ENCODE results near the gene DNAH11.
"Not testable (repeated sequence)": the region's sequence is repeated elsewhere in the genome, so short reads cannot be mapped to it uniquely, and the experiment has no call there.

DNAH11 gene

DNA sequence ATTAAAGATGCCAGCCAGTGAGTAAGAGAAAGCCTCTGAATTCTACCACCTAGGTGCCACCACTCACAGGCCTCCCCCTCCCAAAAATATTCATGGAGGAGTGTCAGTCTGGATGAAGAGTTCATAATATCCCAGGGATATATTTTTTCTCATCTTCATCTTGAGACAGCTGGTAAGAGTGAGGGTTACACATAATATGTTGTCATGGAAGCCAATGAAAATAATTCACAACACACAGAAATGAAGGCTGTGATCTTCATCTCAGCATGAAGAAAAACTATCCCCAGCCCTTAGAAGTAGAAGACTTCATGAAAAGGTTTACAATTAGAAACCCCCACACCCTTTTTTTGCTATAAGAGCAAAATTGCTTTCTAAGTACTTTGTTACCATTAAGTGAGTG, 175.6 kb downstream of the DNAH11 start:
- H3K9ac ChIP-seq (ENCODE audit: low read depth, low read length) = no peak overlapping the region
- no peak overlapping the region for H3K4me3 ChIP-seq (ENCODE audit: low read length)
- no peaks in the 10 kb centered on the region for H3K27me3 ChIP-seq (ENCODE audit: insufficient read depth, low read length)
- H3K36me3 ChIP-seq (ENCODE audit: insufficient read depth, low read length) = no peaks in the 10 kb centered on the region
- no peaks in the 10 kb centered on the region for H3K4me1 ChIP-seq (ENCODE audit: insufficient read depth, low read length)
- H3K27ac ChIP-seq (ENCODE audit: low read depth, low read length) = no peak overlapping the region
- H3K9me3 ChIP-seq (ENCODE audit: insufficient read depth, low read depth, low read length) = no peaks in the 10 kb centered on the region

GRCh38 chr7:21719846-21720245, 177.0 kb downstream of the DNAH11 start:
- Histone ChIP-seq H3K27me3 (ENCODE audit: insufficient read depth, low read length) (no peaks in the 10 kb centered on the region), H3K36me3 (ENCODE audit: insufficient read depth, low read length) (no peaks in the 10 kb centered on the region), H3K27ac (ENCODE audit: low read depth, low read length) (no peak overlapping the region), H3K9ac (ENCODE audit: low read depth, low read length) (no peak overlapping the region), H3K4me3 (ENCODE audit: low read length) (no peak overlapping the region), H3K4me1 (ENCODE audit: insufficient read depth, low read length) (no peaks in the 10 kb centered on the region), H3K9me3 (ENCODE audit: insufficient read depth, low read depth, low read length) (no peaks in the 10 kb centered on the region)
- 85% methylated on average over 10 of the region's 10 CpGs for WGBS

GRCh38 chr7:21722371-21722770, 179.5 kb downstream of the DNAH11 start:
- Histone ChIP-seq H3K4me3 (ENCODE audit: low read length) (no peak overlapping the region), H3K27me3 (ENCODE audit: insufficient read depth, low read length) (no peaks in the 10 kb centered on the region), H3K27ac (ENCODE audit: low read depth, low read length) (no peak overlapping the region), H3K9ac (ENCODE audit: low read depth, low read length) (no peak overlapping the region), H3K4me1 (ENCODE audit: insufficient read depth, low read length) (no peaks in the 10 kb centered on the region), H3K9me3 (ENCODE audit: insufficient read depth, low read depth, low read length) (no peaks in the 10 kb centered on the region), H3K36me3 (ENCODE audit: insufficient read depth, low read length) (no peaks in the 10 kb centered on the region)
- 85% methylated on average over 3 of the region's 4 CpGs for WGBS

GRCh38 chr7:21724562-21724961, 181.7 kb downstream of the DNAH11 start:
- Histone ChIP-seq H3K9me3 (ENCODE audit: insufficient read depth, low read depth, low read length) (no peaks in the 10 kb centered on the region), H3K27ac (ENCODE audit: low read depth, low read length) (no peak overlapping the region), H3K27me3 (ENCODE audit: insufficient read depth, low read length) (no peaks in the 10 kb centered on the region), H3K4me3 (ENCODE audit: low read length) (no peak overlapping the region), H3K4me1 (ENCODE audit: insufficient read depth, low read length) (no peaks in the 10 kb centered on the region), H3K9ac (ENCODE audit: low read depth, low read length) (no peak overlapping the region), H3K36me3 (ENCODE audit: insufficient read depth, low read length) (no peaks in the 10 kb centered on the region)
- 97% methylated on average over 2 of the region's 3 CpGs for WGBS

GRCh38 chr7:21730399-21730798, 187.6 kb downstream of the DNAH11 start:
- Histone ChIP-seq H3K4me1 (ENCODE audit: insufficient read depth, low read length) (no peaks in the 10 kb centered on the region), H3K27ac (ENCODE audit: low read depth, low read length) (no peak overlapping the region), H3K9me3 (ENCODE audit: insufficient read depth, low read depth, low read length) (no peaks in the 10 kb centered on the region), H3K36me3 (ENCODE audit: insufficient read depth, low read length) (no peaks in the 10 kb centered on the region), H3K9ac (ENCODE audit: low read depth, low read length) (no peak overlapping the region), H3K27me3 (ENCODE audit: insufficient read depth, low read length) (no peaks in the 10 kb centered on the region), H3K4me3 (ENCODE audit: low read length) (no peak overlapping the region)
- WGBS = 97% methylated on average over 1 of the region's 2 CpGs

GRCh38 chr7:21731977-21732376, 189.1 kb downstream of the DNAH11 start:
- Histone ChIP-seq H3K9me3 (ENCODE audit: insufficient read depth, low read depth, low read length) (no peaks in the 10 kb centered on the region), H3K27ac (ENCODE audit: low read depth, low read length) (no peak overlapping the region), H3K4me3 (ENCODE audit: low read length) (no peak overlapping the region), H3K9ac (ENCODE audit: low read depth, low read length) (no peak overlapping the region), H3K4me1 (ENCODE audit: insufficient read depth, low read length) (no peaks in the 10 kb centered on the region), H3K36me3 (ENCODE audit: insufficient read depth, low read length) (no peaks in the 10 kb centered on the region), H3K27me3 (ENCODE audit: insufficient read depth, low read length) (no peaks in the 10 kb centered on the region)
- 94% methylated on average over 3 of the region's 3 CpGs for WGBS

GRCh38 chr7:21732956-21733355, 190.1 kb downstream of the DNAH11 start:
- H3K9me3 ChIP-seq (ENCODE audit: insufficient read depth, low read depth, low read length); H3K36me3 ChIP-seq (ENCODE audit: insufficient read depth, low read length); H3K27me3 ChIP-seq (ENCODE audit: insufficient read depth, low read length); H3K4me3 ChIP-seq (ENCODE audit: low read length); H3K9ac ChIP-seq (ENCODE audit: low read depth, low read length); H3K27ac ChIP-seq (ENCODE audit: low read depth, low read length); H3K4me1 ChIP-seq (ENCODE audit: insufficient read depth, low read length): not testable (repeated sequence)
- WGBS = 90% methylated on average over 6 of the region's 6 CpGs

DNA sequence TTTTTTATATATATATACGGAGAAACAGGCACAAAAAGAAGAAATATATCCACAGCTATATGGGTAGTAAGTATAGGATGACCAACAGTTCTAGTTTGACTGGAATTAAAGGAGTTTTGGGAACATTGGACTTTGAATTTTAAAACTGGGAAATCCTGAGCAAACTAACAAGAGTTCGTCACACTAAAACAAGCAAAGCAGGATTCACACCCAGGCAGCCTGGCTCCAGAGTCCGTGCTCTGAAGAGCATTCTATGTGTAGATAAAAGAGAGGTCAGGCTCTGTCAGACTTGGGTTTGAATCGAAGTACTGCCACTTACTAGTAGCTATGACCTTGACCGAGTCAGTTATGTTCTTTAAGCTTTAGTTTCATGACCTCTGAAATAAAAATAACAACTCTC, 191.0 kb downstream of the DNAH11 start:
- no peaks in the 10 kb centered on the region for H3K27me3 ChIP-seq (ENCODE audit: insufficient read depth, low read length)
- no peak overlapping the region for H3K9ac ChIP-seq (ENCODE audit: low read depth, low read length)
- no peaks in the 10 kb centered on the region for H3K36me3 ChIP-seq (ENCODE audit: insufficient read depth, low read length)

DNA sequence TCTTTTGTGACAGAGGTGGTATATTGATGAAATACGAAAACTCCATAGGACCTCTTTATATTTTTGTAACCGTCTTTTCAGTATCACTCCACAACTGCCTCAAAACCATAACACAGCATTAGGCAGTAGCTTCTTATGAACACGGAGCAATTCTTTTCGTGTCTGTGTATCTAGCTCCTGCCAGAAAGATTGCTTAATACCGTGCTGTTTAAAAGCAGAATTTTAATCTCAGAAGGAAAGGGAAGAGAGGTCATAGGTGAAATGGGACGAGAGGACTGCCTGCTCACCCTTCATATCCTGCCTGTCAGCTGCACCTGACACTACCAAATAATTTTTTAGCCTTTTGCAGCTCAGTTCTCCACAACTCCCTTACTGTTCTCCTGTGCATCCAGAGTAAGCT, 200.7 kb downstream of the DNAH11 start:
- H3K4me3 ChIP-seq (ENCODE audit: low read length) = no peak overlapping the region
- no peaks in the 10 kb centered on the region for H3K4me1 ChIP-seq (ENCODE audit: insufficient read depth, low read length)
- H3K27ac ChIP-seq (ENCODE audit: low read depth, low read length) = no peak overlapping the region
- H3K27me3 ChIP-seq (ENCODE audit: insufficient read depth, low read length) = no peaks in the 10 kb centered on the region
- H3K36me3 ChIP-seq (ENCODE audit: insufficient read depth, low read length) = no peaks in the 10 kb centered on the region
- 95% methylated on average over 5 of the region's 6 CpGs for WGBS
- H3K9me3 ChIP-seq (ENCODE audit: insufficient read depth, low read depth, low read length) = no peaks in the 10 kb centered on the region
- no peak overlapping the region for H3K9ac ChIP-seq (ENCODE audit: low read depth, low read length)

More for the DNA sequence above, 191.0 kb downstream of the DNAH11 start:
- Histone ChIP-seq H3K9me3 (ENCODE audit: insufficient read depth, low read depth, low read length) (no peaks in the 10 kb centered on the region), H3K27ac (ENCODE audit: low read depth, low read length) (no peak overlapping the region), H3K4me1 (ENCODE audit: insufficient read depth, low read length) (no peaks in the 10 kb centered on the region), H3K4me3 (ENCODE audit: low read length) (no peak overlapping the region)
- WGBS = 95% methylated on average over 4 of the region's 5 CpGs

- H3K4me3 ChIP-seq (ENCODE audit: low read length) = no peak overlapping the region
- H3K36me3 ChIP-seq (ENCODE audit: insufficient read depth, low read length) = no peaks in the 10 kb centered on the region
- H3K27me3 ChIP-seq (ENCODE audit: insufficient read depth, low read length) = no peaks in the 10 kb centered on the region
- H3K9ac ChIP-seq (ENCODE audit: low read depth, low read length) = no peak overlapping the region
- H3K9me3 ChIP-seq (ENCODE audit: insufficient read depth, low read depth, low read length) = no peaks in the 10 kb centered on the region
- no peak overlapping the region for H3K27ac ChIP-seq (ENCODE audit: low read depth, low read length)
- peaks cover 11% of the 10 kb centered on the region for H3K4me1 ChIP-seq (ENCODE audit: insufficient read depth, low read length)
- 92% methylated on average over 1 of the region's 1 CpG for WGBS
These were observed 204.1 kb downstream of the DNAH11 start for GRCh38 chr7:21746949-21747348.

GRCh38 chr7:21747806-21748205, 205.0 kb downstream of the DNAH11 start:
- Histone ChIP-seq H3K36me3 (ENCODE audit: insufficient read depth, low read length) (no peaks in the 10 kb centered on the region), H3K9me3 (ENCODE audit: insufficient read depth, low read depth, low read length) (no peaks in the 10 kb centered on the region), H3K27ac (ENCODE audit: low read depth, low read length) (no peak overlapping the region), H3K27me3 (ENCODE audit: insufficient read depth, low read length) (no peaks in the 10 kb centered on the region), H3K4me3 (ENCODE audit: low read length) (no peak overlapping the region), H3K4me1 (ENCODE audit: insufficient read depth, low read length) (peaks cover 11% of the 10 kb centered on the region), H3K9ac (ENCODE audit: low read depth, low read length) (no peak overlapping the region)
- 97% methylated on average over 2 of the region's 2 CpGs for WGBS

DNA sequence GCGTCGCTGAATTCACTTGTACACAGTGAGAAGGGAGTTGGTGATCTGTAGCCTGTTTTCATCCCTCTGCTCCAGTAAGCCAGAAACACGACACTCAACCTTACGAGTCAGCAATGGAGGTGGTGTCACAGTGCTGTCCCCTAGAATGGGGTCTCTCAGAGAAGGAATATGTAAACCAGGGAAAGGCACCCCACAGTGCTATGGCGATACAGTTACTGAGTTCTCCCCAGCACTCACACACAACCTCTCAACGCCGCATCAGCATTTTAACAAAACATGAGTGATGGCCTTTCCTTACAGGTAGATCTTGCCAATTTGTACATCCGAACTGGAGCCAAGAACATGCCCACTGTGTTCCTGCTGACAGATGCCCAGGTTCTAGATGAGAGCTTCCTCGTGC, 206.5 kb downstream of the DNAH11 start:
- Histone ChIP-seq H3K36me3 (ENCODE audit: insufficient read depth, low read length) (no peaks in the 10 kb centered on the region), H3K4me1 (ENCODE audit: insufficient read depth, low read length) (peaks cover 11% of the 10 kb centered on the region), H3K4me3 (ENCODE audit: low read length) (no peak overlapping the region), H3K9ac (ENCODE audit: low read depth, low read length) (no peak overlapping the region), H3K9me3 (ENCODE audit: insufficient read depth, low read depth, low read length) (no peaks in the 10 kb centered on the region), H3K27ac (ENCODE audit: low read depth, low read length) (no peak overlapping the region), H3K27me3 (ENCODE audit: insufficient read depth, low read length) (no peaks in the 10 kb centered on the region)
- 79% methylated on average over 9 of the region's 9 CpGs for WGBS
